ENCODE results near the gene PRND. TPM values are rescaled to one million over a fixed set of nuclear protein-coding genes. Genes with fewer than 3 reads are reported as not detected.

PRND gene, protein sequence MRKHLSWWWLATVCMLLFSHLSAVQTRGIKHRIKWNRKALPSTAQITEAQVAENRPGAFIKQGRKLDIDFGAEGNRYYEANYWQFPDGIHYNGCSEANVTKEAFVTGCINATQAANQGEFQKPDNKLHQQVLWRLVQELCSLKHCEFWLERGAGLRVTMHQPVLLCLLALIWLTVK
- polyA plus RNA-seq = not detected

DNA sequence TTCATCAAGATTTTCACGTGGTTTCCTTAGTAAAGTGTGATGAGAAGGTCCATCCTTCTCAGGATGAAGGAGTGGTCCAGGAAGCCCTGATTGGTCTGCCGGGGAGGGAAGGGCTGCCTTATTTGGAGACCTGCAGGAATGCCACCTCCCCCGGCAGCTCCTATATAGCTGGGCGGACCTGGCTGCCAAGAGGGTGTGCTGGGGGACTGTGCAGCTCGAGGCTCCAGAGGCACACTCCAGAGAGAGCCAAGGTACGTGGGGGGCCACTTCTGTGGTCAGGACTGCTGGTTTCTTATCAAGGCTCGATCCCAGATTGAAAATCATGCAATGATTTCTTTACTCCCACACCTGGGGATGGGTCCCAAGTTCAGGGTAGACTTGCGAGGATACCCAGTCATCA is at the start of gene PRND:
PRND (plus strand) TSS at position 191 of the 400 bp plus-strand sequence. CDS start 2,643 bp downstream, outside the sequence.
- no peaks in the 10 kb centered on the region for H3K36me3 ChIP-seq (ENCODE audit: control insufficient read depth in 2 of 2, insufficient read depth in 2 of 2, low read length in 1 of 2)
- 68 to 80% methylated on average over 8 of the region's 8 CpGs for WGBS, 2 donors
- H3K4me1 ChIP-seq (ENCODE audit: control insufficient read depth in 2 of 2, insufficient read depth in 2 of 2, low read length in 1 of 2) = no peaks in the 10 kb centered on the region
- H3K27ac ChIP-seq (ENCODE audit: low read depth in 2 of 2, low read length in 1 of 2) = no peak within 1 kb of the TSS
- H3K27me3 ChIP-seq (ENCODE audit: control insufficient read depth in 1 of 2, insufficient read depth in 2 of 2, low read length in 2 of 2) = no peaks in the 10 kb centered on the region
- no peak within 1 kb of the TSS for H3K4me3 ChIP-seq (ENCODE audit: low read depth in 1 of 2, low read length in 2 of 2)
- H3K9me3 ChIP-seq (ENCODE audit: control insufficient read depth in 2 of 2, insufficient read depth in 1 of 2, low read depth in 1 of 2, low read length in 1 of 2) = no peaks in the 10 kb centered on the region

DNA sequence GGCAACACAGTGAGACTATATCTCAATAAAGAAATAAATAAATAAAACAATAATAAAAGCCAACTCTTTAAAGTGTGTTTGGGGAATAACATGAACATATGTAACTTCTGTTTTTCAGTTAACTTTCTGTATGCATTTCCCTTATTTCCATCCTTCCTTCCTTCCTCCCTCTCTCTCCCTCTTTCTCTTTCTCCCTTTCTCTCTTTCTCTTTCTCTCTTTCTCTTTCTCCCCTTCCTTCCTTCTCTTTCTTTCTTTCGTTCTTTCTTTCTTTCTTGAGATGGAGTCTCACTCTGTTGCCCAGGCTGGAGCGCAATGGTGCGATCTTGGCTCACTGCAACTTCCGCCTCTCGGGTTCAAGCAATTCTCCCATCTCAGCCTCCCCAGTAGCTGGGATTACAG is 48.8 kb upstream of the PRND start:
- Histone ChIP-seq H3K27me3 (ENCODE audit: control insufficient read depth in 1 of 2, insufficient read depth in 2 of 2, low read length in 2 of 2) (no peaks in the 10 kb centered on the region), H3K27ac (ENCODE audit: low read depth in 2 of 2, low read length in 1 of 2) (no peak overlapping the region), H3K36me3 (ENCODE audit: control insufficient read depth in 2 of 2, insufficient read depth in 2 of 2, low read length in 1 of 2) (no peaks in the 10 kb centered on the region), H3K4me3 (ENCODE audit: low read depth in 1 of 2, low read length in 2 of 2) (no peak overlapping the region), H3K9me3 (ENCODE audit: control insufficient read depth in 2 of 2, insufficient read depth in 1 of 2, low read depth in 1 of 2, low read length in 1 of 2) (peaks cover 0 to 3% of the 10 kb centered on the region in 2 donors), H3K4me1 (ENCODE audit: control insufficient read depth in 2 of 2, insufficient read depth in 2 of 2, low read length in 1 of 2) (no peaks in the 10 kb centered on the region)
- WGBS, 2 donors = 94 to 96% methylated on average over 5 of the region's 5 CpGs

DNA sequence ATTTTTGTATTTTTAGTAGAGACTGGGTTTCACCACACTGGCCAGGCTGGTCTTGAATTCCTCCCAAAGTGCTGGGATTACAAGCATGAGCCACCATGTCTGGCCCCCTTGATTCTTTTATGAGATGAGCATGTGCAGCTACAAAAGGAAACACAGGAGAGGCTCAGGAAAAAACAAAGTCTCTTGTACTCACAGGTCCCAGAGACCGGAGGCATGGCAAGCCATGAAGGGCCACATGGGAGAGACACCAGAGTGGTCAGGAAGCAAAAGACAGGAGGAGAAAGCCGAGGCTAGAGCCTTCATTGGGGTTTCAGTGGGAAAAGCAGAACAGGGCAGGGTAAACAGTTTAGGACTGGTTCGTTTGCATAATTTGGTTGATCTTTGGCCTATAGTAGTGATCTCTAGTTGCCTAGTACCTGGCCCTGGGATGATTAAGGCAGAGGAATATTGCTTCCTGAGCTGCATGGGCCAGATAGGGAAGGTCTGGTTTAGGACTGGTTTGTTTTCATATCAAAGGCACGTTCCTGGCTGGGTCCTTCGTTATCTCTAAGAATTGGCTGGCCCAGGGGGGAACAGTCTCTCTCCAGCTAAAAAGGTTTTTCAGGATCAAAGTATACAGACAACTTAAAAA is 48.2 kb upstream of the PRND start:
- Histone ChIP-seq H3K4me3 (ENCODE audit: low read depth in 1 of 2, low read length in 2 of 2) (no peak overlapping the region), H3K27ac (ENCODE audit: low read depth in 2 of 2, low read length in 1 of 2) (no peak overlapping the region), H3K4me1 (ENCODE audit: control insufficient read depth in 2 of 2, insufficient read depth in 2 of 2, low read length in 1 of 2) (no peaks in the 10 kb centered on the region), H3K36me3 (ENCODE audit: control insufficient read depth in 2 of 2, insufficient read depth in 2 of 2, low read length in 1 of 2) (no peaks in the 10 kb centered on the region), H3K9me3 (ENCODE audit: control insufficient read depth in 2 of 2, insufficient read depth in 1 of 2, low read depth in 1 of 2, low read length in 1 of 2) (peaks cover 0 to 3% of the 10 kb centered on the region in 2 donors), H3K27me3 (ENCODE audit: control insufficient read depth in 1 of 2, insufficient read depth in 2 of 2, low read length in 2 of 2) (no peaks in the 10 kb centered on the region)
- 62 to 70% methylated on average over 5 of the region's 5 CpGs for WGBS, 2 donors

DNA sequence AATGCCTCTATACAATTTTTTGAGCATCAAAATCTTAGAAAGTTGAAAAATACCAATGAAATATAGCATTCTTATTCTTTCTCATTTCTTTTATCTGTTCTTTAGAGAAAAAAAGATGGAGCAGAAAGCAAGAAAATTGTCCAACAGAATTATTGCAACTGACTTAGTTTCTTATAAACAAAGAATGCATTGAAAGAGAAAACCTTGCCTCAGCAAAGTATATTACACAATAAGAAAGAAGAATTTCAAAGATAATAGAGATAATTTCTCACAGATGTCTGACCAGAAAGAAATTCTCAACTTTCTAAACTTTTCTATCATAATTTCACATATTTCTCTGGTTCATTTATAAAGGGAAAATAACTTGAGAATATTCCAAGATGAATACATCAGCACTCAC is 47.0 kb upstream of the PRND start:
- H3K27ac ChIP-seq (ENCODE audit: low read depth in 2 of 2, low read length in 1 of 2) = no peak overlapping the region
- H3K36me3 ChIP-seq (ENCODE audit: control insufficient read depth in 2 of 2, insufficient read depth in 2 of 2, low read length in 1 of 2) = no peaks in the 10 kb centered on the region
- H3K4me1 ChIP-seq (ENCODE audit: control insufficient read depth in 2 of 2, insufficient read depth in 2 of 2, low read length in 1 of 2) = no peaks in the 10 kb centered on the region
- H3K4me3 ChIP-seq (ENCODE audit: low read depth in 1 of 2, low read length in 2 of 2) = no peak overlapping the region
- peaks cover 0 to 3% of the 10 kb centered on the region in 2 donors for H3K9me3 ChIP-seq (ENCODE audit: control insufficient read depth in 2 of 2, insufficient read depth in 1 of 2, low read depth in 1 of 2, low read length in 1 of 2)
- H3K27me3 ChIP-seq (ENCODE audit: control insufficient read depth in 1 of 2, insufficient read depth in 2 of 2, low read length in 2 of 2) = no peaks in the 10 kb centered on the region

DNA sequence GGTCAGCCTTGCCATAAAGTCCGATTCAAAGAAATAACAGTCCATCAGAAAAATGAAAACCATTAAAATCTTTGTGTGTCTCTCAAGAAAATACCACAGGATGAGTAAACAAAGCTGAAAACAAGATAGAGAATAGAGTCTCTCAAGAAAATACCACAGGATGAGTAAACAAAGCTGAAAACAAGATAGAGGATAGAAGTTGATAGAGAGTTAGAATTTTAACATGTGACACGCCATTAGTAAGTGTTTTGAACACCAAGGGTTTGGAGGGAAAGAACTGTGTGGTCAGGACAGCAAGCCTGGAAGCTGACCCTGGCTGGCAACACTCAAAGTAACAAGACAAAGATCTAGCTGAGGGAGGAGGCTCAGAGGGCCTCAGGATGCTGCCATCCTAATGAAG is 43.9 kb upstream of the PRND start:
- Histone ChIP-seq H3K27ac (ENCODE audit: low read depth in 2 of 2, low read length in 1 of 2) (no peak overlapping the region), H3K9me3 (ENCODE audit: control insufficient read depth in 2 of 2, insufficient read depth in 1 of 2, low read depth in 1 of 2, low read length in 1 of 2) (peaks cover 0 to 3% of the 10 kb centered on the region in 2 donors), H3K27me3 (ENCODE audit: control insufficient read depth in 1 of 2, insufficient read depth in 2 of 2, low read length in 2 of 2) (no peaks in the 10 kb centered on the region), H3K4me1 (ENCODE audit: control insufficient read depth in 2 of 2, insufficient read depth in 2 of 2, low read length in 1 of 2) (no peaks in the 10 kb centered on the region), H3K4me3 (ENCODE audit: low read depth in 1 of 2, low read length in 2 of 2) (no peak overlapping the region), H3K36me3 (ENCODE audit: control insufficient read depth in 2 of 2, insufficient read depth in 2 of 2, low read length in 1 of 2) (no peaks in the 10 kb centered on the region)
- 91 to 93% methylated on average over 2 of the region's 2 CpGs for WGBS, 2 donors

DNA sequence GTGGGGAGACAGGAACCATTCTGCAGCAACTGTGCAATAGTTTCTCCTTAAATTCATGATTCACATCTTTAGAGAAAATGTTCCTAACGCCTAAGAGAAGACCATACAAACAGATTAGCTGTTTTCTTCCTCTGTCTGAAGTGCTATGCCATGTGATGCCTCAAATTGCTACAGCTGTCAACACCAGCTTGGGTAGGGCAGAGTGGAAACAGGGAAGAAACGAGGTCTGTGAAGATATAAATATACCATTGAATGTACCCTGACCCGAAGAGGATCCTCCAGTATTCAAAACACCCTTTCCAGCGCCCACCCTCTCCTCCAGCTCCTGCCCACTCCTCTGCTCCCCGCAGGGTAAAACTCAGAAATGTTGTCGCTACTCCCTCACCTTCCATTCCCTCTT is 40.3 kb upstream of the PRND start:
- Histone ChIP-seq H3K36me3 (ENCODE audit: control insufficient read depth in 2 of 2, insufficient read depth in 2 of 2, low read length in 1 of 2) (no peaks in the 10 kb centered on the region), H3K27me3 (ENCODE audit: control insufficient read depth in 1 of 2, insufficient read depth in 2 of 2, low read length in 2 of 2) (no peaks in the 10 kb centered on the region), H3K27ac (ENCODE audit: low read depth in 2 of 2, low read length in 1 of 2) (no peak overlapping the region), H3K4me3 (ENCODE audit: low read depth in 1 of 2, low read length in 2 of 2) (no peak overlapping the region), H3K4me1 (ENCODE audit: control insufficient read depth in 2 of 2, insufficient read depth in 2 of 2, low read length in 1 of 2) (peaks cover 0 to 4% of the 10 kb centered on the region in 2 donors), H3K9me3 (ENCODE audit: control insufficient read depth in 2 of 2, insufficient read depth in 1 of 2, low read depth in 1 of 2, low read length in 1 of 2) (peaks cover 0 to 3% of the 10 kb centered on the region in 2 donors)
- 73 to 80% methylated on average over 6 of the region's 6 CpGs for WGBS, 2 donors

DNA sequence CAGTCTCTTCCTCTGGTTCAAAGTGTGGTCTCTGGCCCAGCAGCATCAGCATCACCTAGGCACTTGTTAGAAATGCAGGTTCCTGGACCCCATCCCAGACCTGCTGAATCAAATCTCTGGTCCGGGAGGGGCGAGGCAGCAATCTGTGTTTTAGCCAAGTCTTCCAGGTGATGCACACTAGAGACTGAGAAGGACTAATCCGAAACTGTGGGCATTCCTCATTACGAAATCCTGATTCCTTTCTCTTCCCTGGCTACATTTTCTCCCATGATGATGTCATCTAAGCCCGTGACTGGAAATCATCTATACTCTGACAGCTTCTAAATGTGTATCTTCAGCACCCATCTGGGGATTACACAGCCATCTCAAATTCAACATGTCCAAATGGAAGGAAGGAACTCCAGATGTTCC is 39.7 kb upstream of the PRND start:
- H3K36me3 ChIP-seq (ENCODE audit: control insufficient read depth in 2 of 2, insufficient read depth in 2 of 2, low read length in 1 of 2) = no peaks in the 10 kb centered on the region
- H3K27me3 ChIP-seq (ENCODE audit: control insufficient read depth in 1 of 2, insufficient read depth in 2 of 2, low read length in 2 of 2) = no peaks in the 10 kb centered on the region
- no peaks in the 10 kb centered on the region for H3K9me3 ChIP-seq (ENCODE audit: control insufficient read depth in 2 of 2, insufficient read depth in 1 of 2, low read depth in 1 of 2, low read length in 1 of 2)
- H3K27ac ChIP-seq (ENCODE audit: low read depth in 2 of 2, low read length in 1 of 2) = no peak overlapping the region
- H3K4me1 ChIP-seq (ENCODE audit: control insufficient read depth in 2 of 2, insufficient read depth in 2 of 2, low read length in 1 of 2) = peaks cover 0 to 4% of the 10 kb centered on the region in 2 donors
- 44 to 56% methylated on average over 5 of the region's 5 CpGs for WGBS, 2 donors
- H3K4me3 ChIP-seq (ENCODE audit: low read depth in 1 of 2, low read length in 2 of 2) = no peak overlapping the region

DNA sequence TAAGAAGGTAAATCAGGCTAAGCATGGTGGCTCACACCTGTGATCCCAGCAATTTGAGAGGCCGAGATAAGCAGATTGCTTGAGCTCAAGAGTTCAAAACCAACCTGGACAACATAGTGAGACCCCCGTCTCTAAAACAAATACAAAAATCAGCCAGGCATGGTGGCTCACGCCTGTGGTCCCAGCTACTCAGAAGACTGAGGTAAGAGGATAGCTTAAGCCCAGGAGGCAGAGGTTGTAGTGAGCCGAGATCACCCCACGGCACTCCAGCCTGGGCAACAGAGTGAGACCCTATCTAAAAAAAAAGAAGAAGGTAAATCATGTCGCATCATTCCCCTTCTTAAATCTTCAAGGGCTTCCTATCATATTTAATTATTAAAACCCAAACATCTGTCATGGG is 39.0 kb upstream of the PRND start:
- H3K4me1 ChIP-seq (ENCODE audit: control insufficient read depth in 2 of 2, insufficient read depth in 2 of 2, low read length in 1 of 2) = peaks cover 0 to 4% of the 10 kb centered on the region in 2 donors
- H3K36me3 ChIP-seq (ENCODE audit: control insufficient read depth in 2 of 2, insufficient read depth in 2 of 2, low read length in 1 of 2) = no peaks in the 10 kb centered on the region
- H3K27me3 ChIP-seq (ENCODE audit: control insufficient read depth in 1 of 2, insufficient read depth in 2 of 2, low read length in 2 of 2) = no peaks in the 10 kb centered on the region
- WGBS, 2 donors = 94 to 96% methylated on average over 6 of the region's 6 CpGs
- H3K27ac ChIP-seq (ENCODE audit: low read depth in 2 of 2, low read length in 1 of 2) = no peak overlapping the region
- no peak overlapping the region for H3K4me3 ChIP-seq (ENCODE audit: low read depth in 1 of 2, low read length in 2 of 2)
- H3K9me3 ChIP-seq (ENCODE audit: control insufficient read depth in 2 of 2, insufficient read depth in 1 of 2, low read depth in 1 of 2, low read length in 1 of 2) = no peaks in the 10 kb centered on the region

DNA sequence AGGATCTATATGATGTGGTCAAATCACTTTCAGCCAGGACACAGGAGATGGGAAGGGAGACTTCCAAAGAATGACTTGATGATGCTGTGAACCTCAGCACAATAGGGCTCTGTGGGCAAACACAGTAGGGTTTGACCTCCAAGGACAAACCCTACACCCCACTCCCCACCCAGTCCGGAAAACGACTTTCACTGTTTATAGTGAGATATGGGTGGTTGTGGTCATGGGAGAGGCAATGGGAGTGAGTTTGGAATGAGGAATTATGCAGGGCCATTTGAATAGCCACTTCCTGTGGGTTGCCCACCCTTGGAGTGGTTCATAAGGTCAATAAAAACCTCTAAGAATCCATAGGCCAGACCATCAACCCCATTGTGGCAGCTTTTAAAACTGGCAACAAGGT is 38.4 kb upstream of the PRND start:
- Histone ChIP-seq H3K4me3 (ENCODE audit: low read depth in 1 of 2, low read length in 2 of 2) (no peak overlapping the region), H3K9me3 (ENCODE audit: control insufficient read depth in 2 of 2, insufficient read depth in 1 of 2, low read depth in 1 of 2, low read length in 1 of 2) (no peaks in the 10 kb centered on the region), H3K27ac (ENCODE audit: low read depth in 2 of 2, low read length in 1 of 2) (no peak overlapping the region), H3K27me3 (ENCODE audit: control insufficient read depth in 1 of 2, insufficient read depth in 2 of 2, low read length in 2 of 2) (no peaks in the 10 kb centered on the region), H3K36me3 (ENCODE audit: control insufficient read depth in 2 of 2, insufficient read depth in 2 of 2, low read length in 1 of 2) (no peaks in the 10 kb centered on the region), H3K4me1 (ENCODE audit: control insufficient read depth in 2 of 2, insufficient read depth in 2 of 2, low read length in 1 of 2) (peaks cover 0 to 4% of the 10 kb centered on the region in 2 donors)
- 81 to 84% methylated on average over 2 of the region's 2 CpGs for WGBS, 2 donors

DNA sequence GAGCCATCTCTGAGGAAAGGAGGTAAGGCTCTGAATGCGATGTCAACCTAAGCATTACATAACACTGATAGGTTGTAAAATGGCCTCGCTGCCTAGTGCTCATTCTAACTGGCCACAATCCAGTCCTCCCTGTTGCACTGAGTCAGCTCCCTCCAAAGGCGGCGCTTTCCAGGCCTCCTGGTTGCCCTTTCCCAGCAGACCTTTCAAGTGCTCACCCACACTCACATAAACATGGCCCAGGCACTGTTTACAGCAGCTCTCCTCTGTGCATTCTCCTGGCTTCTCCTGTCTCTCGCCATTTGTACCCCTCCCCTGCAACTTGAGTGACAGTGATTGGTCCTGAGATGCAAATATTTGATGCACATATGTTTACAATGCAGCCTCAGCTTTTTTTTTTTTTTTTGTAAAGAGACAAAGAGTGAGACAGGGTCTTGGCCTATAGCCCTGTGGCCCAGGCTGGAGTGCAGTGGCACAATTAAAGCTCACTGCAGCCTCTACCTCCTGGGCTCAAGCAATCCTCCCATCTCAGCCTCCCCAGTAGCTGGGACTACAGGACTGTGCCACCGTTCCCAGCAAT is 36.8 kb upstream of the PRND start:
- peak overlapping the region in 1 of 2 donors; percentile 25 for H3K27ac ChIP-seq (ENCODE audit: low read depth in 2 of 2, low read length in 1 of 2)
- H3K4me1 ChIP-seq (ENCODE audit: control insufficient read depth in 2 of 2, insufficient read depth in 2 of 2, low read length in 1 of 2) = peaks cover 0 to 4% of the 10 kb centered on the region in 2 donors
- no peaks in the 10 kb centered on the region for H3K27me3 ChIP-seq (ENCODE audit: control insufficient read depth in 1 of 2, insufficient read depth in 2 of 2, low read length in 2 of 2)
- H3K4me3 ChIP-seq (ENCODE audit: low read depth in 1 of 2, low read length in 2 of 2) = no peak overlapping the region
- H3K36me3 ChIP-seq (ENCODE audit: control insufficient read depth in 2 of 2, insufficient read depth in 2 of 2, low read length in 1 of 2) = no peaks in the 10 kb centered on the region
- H3K9me3 ChIP-seq (ENCODE audit: control insufficient read depth in 2 of 2, insufficient read depth in 1 of 2, low read depth in 1 of 2, low read length in 1 of 2) = no peaks in the 10 kb centered on the region
- 74 to 82% methylated on average over 6 of the region's 6 CpGs for WGBS, 2 donors

All from esophagus (tissue), 2 donors.